Mesothelial cell of epicardium (in vitro differentiated cells): Measurements from ENCODE around the gene MAGI2. TPM values are rescaled to one million over a fixed set of nuclear protein-coding genes. Genes with fewer than 3 reads are reported as not detected.

Experiments
- DNase-seq, 2 experiments: peaks; one replicate each; pipeline ENCODE4 v3.0.0; 2021; ENCODE audit warnings: low spot score in 2 of 2; ENCODE audit not compliant: unreplicated experiment in 2 of 2
- H3K27ac Mint-ChIP-seq: 2 replicates; pipeline ENCODE4 v1.8.0; 2021; ENCODE audit warnings: mixed read lengths
- H3K27me3 Mint-ChIP-seq: 2 replicates; pipeline ENCODE4 v1.8.0; 2021; ENCODE audit warnings: low read depth, mixed read lengths
- H3K36me3 Mint-ChIP-seq: 2 replicates; pipeline ENCODE4 v1.8.0; 2021; ENCODE audit warnings: mixed read lengths
- H3K4me1 Mint-ChIP-seq: 2 replicates; pipeline ENCODE4 v1.8.0; 2021; ENCODE audit warnings: mixed read lengths
- H3K4me3 Mint-ChIP-seq: 2 replicates; pipeline ENCODE4 v1.8.0; 2021; ENCODE audit warnings: mild to moderate bottlenecking, moderate library complexity, mixed read lengths
- H3K9me3 Mint-ChIP-seq: 2 replicates; pipeline ENCODE4 v1.8.0; 2021; ENCODE audit warnings: mixed read lengths
- total RNA-seq: library from RNA; stranded (reverse); gene quantifications from 3 replicates; pipeline ENCODE4 v1.2.1, GENCODE V29; 2021
- TF ChIP-seq, protein P1 (sequence below): fragments of 200-600 bp; sonication (generic); IDR thresholded peaks from one replicate; pipeline ENCODE4 v1.5.0; 2021; ENCODE audit warnings: antibody characterized with exemption; ENCODE audit not compliant: unreplicated experiment

Gene MAGI2
- total RNA-seq, 1 donor from 2014 or later, result 38.4 TPM

DNA sequence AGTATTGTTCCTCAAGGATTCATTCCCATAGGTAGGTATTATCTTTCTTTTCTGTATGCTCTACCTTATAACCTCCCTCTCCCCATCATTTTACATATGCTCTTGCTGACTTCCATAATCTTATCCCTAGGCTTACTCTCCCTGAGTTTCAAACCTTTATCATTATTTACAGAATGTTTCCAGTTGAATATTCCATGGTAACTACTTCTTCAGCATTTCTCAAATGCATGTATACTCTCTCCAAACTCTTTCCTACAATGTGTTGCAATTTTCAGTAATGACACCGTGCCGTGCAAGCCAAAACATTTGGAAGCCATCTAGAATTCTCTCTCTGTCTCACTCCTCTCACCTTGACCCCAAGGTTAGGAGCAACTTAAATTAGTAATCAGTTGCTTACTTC, 548.5 kb downstream of the MAGI2 start:
- H3K4me1 Mint-ChIP-seq, result peaks cover 38% of the 10 kb centered on the region
- DNase-seq, result no peak
- H3K36me3 Mint-ChIP-seq, result peaks cover 3% of the 10 kb centered on the region
- H3K27me3 Mint-ChIP-seq, result no peaks in the 10 kb centered on the region
- H3K27ac Mint-ChIP-seq, result peak overlapping the region; percentile 52
- H3K9me3 Mint-ChIP-seq, result peaks cover 4% of the 10 kb centered on the region
- TF ChIP-seq, protein P1, sequence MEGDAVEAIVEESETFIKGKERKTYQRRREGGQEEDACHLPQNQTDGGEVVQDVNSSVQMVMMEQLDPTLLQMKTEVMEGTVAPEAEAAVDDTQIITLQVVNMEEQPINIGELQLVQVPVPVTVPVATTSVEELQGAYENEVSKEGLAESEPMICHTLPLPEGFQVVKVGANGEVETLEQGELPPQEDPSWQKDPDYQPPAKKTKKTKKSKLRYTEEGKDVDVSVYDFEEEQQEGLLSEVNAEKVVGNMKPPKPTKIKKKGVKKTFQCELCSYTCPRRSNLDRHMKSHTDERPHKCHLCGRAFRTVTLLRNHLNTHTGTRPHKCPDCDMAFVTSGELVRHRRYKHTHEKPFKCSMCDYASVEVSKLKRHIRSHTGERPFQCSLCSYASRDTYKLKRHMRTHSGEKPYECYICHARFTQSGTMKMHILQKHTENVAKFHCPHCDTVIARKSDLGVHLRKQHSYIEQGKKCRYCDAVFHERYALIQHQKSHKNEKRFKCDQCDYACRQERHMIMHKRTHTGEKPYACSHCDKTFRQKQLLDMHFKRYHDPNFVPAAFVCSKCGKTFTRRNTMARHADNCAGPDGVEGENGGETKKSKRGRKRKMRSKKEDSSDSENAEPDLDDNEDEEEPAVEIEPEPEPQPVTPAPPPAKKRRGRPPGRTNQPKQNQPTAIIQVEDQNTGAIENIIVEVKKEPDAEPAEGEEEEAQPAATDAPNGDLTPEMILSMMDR, result no peak
- H3K4me3 Mint-ChIP-seq, result no peak overlapping the region

DNA sequence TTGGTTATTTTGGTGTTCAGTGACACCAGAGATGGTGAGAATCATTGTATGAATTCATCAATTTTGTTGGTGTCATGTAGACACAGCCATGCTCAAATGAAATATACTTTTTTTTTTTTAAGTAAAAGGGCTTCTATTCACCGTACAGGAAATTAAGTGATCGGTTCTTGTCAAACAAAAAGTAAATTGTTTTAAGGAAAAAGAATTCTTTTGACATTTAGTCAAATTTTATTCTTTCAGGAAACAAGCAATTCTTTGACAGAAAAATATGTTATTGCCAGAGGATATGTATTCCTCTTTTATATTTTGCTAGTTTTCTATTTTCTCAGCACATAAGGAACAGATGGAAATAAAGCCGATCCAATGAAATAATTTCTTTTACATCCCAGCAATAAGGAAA, 551.9 kb downstream of the MAGI2 start:
- H3K36me3 Mint-ChIP-seq, result peaks cover 11% of the 10 kb centered on the region
- no peak overlapping the region for H3K4me3 Mint-ChIP-seq
- peaks cover 23% of the 10 kb centered on the region for H3K9me3 Mint-ChIP-seq
- no peaks in the 10 kb centered on the region for H3K27me3 Mint-ChIP-seq
- H3K4me1 Mint-ChIP-seq, result peaks cover 28% of the 10 kb centered on the region
- H3K27ac Mint-ChIP-seq, result no peak overlapping the region
- DNase-seq, result no peak
- TF ChIP-seq, protein P1, result no peak

DNA sequence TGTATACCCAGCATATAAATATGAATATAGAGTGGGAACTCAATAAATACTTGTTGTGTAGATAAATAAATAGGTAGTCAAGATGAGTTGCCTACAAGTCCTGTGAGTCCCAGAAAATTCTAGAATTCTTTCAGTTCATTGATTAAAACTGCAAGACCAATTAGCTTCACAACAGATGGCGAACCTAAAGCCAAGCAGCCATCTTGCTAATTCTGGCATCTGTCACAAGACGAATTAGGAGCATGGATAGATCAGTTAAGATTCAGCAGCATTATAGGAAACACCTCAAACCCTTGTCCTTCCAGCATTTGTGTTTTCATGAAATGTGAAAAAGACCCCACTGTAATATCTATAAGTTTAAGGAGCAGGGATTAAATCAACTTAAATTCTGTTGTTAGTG, 552.7 kb downstream of the MAGI2 start:
- Mint-ChIP-seq H3K27me3 (no peaks in the 10 kb centered on the region), H3K36me3 (peaks cover 11% of the 10 kb centered on the region), H3K9me3 (peaks cover 23% of the 10 kb centered on the region), H3K4me1 (peaks cover 24% of the 10 kb centered on the region), H3K4me3 (no peak overlapping the region), H3K27ac (no peak overlapping the region)
- TF ChIP-seq, protein P1, result no peak
- DNase-seq, result no peak

DNA sequence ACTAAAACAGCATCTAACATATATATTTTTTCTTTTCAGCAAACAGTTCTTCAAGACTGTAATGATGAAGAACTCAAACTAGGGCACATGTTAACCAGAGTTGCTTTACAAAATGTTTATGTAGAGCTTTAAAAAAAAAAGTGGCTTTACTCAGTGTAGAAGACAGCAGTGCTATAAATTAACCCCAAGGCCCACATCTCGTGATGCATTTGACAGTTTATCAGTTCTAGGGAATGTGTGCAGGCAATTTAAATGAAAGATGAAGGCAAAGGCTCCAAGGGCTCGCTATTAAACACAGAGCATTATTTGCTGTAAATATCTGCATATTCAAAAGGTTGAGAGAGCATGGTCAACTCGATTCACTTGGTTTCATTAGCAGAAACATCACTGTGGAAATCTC, 558.1 kb downstream of the MAGI2 start:
- Mint-ChIP-seq H3K36me3 (peaks cover 11% of the 10 kb centered on the region), H3K27me3 (no peaks in the 10 kb centered on the region), H3K4me3 (no peak overlapping the region), H3K27ac (no peak overlapping the region), H3K9me3 (peaks cover 23% of the 10 kb centered on the region), H3K4me1 (peaks cover 10% of the 10 kb centered on the region)
- TF ChIP-seq, protein P1, result no peak
- DNase-seq, result no peak

DNA sequence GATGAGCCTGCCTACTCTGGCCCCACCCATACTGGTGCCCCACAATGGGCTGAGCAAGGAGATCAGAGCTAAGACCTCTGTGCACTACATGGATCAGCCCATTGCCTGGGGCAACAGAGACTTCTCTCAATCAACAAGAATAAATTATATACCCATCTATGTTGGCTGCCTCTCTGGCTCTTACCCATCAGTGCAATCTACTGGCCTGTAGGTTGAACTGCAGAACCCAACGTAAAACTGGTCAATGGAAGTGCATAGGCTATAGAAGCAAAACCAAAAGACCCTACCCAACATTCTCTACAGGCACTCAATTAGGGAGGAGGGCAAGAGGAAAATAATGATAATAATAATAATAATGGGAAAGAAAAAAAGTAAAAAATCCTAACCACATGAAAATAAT, 574.3 kb downstream of the MAGI2 start:
- Mint-ChIP-seq H3K27me3 (no peaks in the 10 kb centered on the region), H3K9me3 (peaks cover 56% of the 10 kb centered on the region), H3K36me3 (peaks cover 29% of the 10 kb centered on the region), H3K4me1 (no peaks in the 10 kb centered on the region), H3K4me3 (no peak overlapping the region), H3K27ac (no peak overlapping the region)
- no peak for DNase-seq
- TF ChIP-seq, protein P1, result no peak

DNA sequence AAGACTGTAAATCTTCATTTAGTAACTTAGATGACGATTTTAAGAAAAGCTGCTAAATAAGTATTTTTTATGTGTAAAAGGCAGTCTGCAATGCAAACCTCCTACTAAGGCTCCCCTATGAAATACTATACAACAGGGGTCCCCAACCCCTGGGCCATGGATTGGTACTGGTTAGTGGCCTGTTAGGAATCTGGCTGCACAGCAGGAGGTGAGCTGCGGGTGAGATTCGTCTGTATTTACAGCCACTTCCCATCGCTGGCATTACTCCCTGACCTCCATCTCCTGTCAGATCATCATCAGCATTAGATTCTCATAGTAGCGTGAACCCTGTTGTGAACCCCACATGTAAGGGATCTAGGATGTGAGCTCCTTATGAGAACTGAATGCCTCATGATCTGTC, 580.4 kb downstream of the MAGI2 start:
- Mint-ChIP-seq H3K27ac (no peak overlapping the region), H3K27me3 (no peaks in the 10 kb centered on the region), H3K36me3 (peaks cover 7% of the 10 kb centered on the region), H3K4me1 (no peaks in the 10 kb centered on the region), H3K9me3 (peaks cover 32% of the 10 kb centered on the region), H3K4me3 (no peak overlapping the region)
- TF ChIP-seq, protein P1, result no peak
- no peak for DNase-seq
